ENCODE measurements around the gene DDX5. TPM values are rescaled to one million over a fixed set of nuclear protein-coding genes. Genes with fewer than 3 reads are reported as not detected.

DDX5 gene
- total and polyA plus RNA-seq, 2 donors (not counting 3 experiments of a cell fraction or from before 2014, with no cell fraction given): 1,027 to 2,040 TPM

DNA sequence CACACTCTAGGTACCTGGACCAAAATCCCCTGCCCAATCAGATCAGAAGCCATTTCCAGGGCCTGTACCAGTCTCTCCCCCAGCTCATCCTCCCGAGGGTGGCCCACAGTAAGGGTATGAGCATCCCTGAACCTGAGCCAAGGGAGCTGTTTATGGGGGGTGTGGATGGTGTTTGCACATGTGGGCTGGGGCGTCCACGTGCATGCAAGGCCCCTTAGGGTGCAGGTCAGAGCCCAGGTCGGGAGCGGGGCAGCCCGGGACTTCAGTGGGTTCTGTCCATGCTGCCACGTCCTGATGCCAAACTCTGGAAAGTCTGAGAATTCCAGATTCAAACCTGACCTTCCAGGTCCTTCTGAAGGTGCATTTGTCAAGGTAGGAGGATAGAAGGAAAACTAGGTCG is 47.3 kb downstream of the DDX5 start:
- Histone ChIP-seq H3K9ac (replicated peaks; ENCODE audit: extremely low read depth, insufficient read depth, low read length) (no peak overlapping the region), H2AFZ (ENCODE audit: low read depth, low read length) (no peak overlapping the region), H3K27me3 (ENCODE audit: control insufficient read depth in 2 of 2, insufficient read depth in 2 of 2, low read length in 2 of 2) (no peaks in the 10 kb centered on the region), H3K9me1 (replicated peaks; ENCODE audit: control insufficient read depth, extremely low read depth, insufficient read depth, low read length) (no peaks in the 10 kb centered on the region), H3K4me3 (replicated peaks in 1 of 3; ENCODE audit: insufficient read depth in 1 of 3, low read depth in 1 of 3, low read length in 3 of 3) (no peak overlapping the region), H3K79me2 (ENCODE audit: control insufficient read depth, insufficient read depth, low read length) (no peaks in the 10 kb centered on the region), H3K4me2 (ENCODE audit: insufficient read depth, low read length) (no peak overlapping the region), H3K9me3 (replicated peaks; ENCODE audit: control insufficient read depth, insufficient read depth, low read length) (no peaks in the 10 kb centered on the region), H3K27ac (ENCODE audit: insufficient read depth, low read depth, low read length) (no peak overlapping the region), H3K36me3 (ENCODE audit: control insufficient read depth in 2 of 2, extremely low read depth in 1 of 2, insufficient read depth in 2 of 2, low read length in 2 of 2) (peaks cover 0 to 3% of the 10 kb centered on the region in 2 experiments), H4K20me1 (replicated peaks; ENCODE audit: control insufficient read depth, extremely low read depth, insufficient read depth, low read length) (no peaks in the 10 kb centered on the region), H3K4me1 (ENCODE audit: control insufficient read depth, extremely low read depth, insufficient read depth, low read length) (peaks cover 14% of the 10 kb centered on the region)
- DNase-seq (ENCODE audit: low read depth, low spot score) (no peak), FAIRE-seq (no peak)
- intact Hi-C loops (cut with micrococcal nuclease): no loop called here
- TF ChIP-seq POLR2A (IDR thresholded peaks at IDR 0.05; ENCODE audit: low read depth, low read length) (no peak), JUN (IDR thresholded peaks at IDR 0.05; ENCODE audit: borderline replicate concordance, insufficient read depth, insufficient read length, low read depth) (no peak), FOS (IDR thresholded peaks at IDR 0.05; ENCODE audit: borderline replicate concordance, insufficient read depth, low read length) (no peak), MYC (IDR thresholded peaks at IDR 0.05; ENCODE audit: low read depth, low read length) (no peak), POLR2AphosphoS5 (IDR thresholded peaks at IDR 0.05; ENCODE audit: insufficient read depth, low read depth, low read length) (no peak), GATA2 (IDR thresholded peaks at IDR 0.05; ENCODE audit: insufficient read depth, insufficient read length, low read depth, low read length) (no peak), EZH2 (IDR thresholded peaks at IDR 0.05; ENCODE audit: borderline replicate concordance, low read depth, low read length, severe bottlenecking) (no peak)
- TF ChIP-seq, protein P1, sequence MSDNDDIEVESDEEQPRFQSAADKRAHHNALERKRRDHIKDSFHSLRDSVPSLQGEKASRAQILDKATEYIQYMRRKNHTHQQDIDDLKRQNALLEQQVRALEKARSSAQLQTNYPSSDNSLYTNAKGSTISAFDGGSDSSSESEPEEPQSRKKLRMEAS (IDR thresholded peaks at IDR 0.05; ENCODE audit: insufficient read depth, insufficient read length): no peak
- TF ChIP-seq, protein P2, sequence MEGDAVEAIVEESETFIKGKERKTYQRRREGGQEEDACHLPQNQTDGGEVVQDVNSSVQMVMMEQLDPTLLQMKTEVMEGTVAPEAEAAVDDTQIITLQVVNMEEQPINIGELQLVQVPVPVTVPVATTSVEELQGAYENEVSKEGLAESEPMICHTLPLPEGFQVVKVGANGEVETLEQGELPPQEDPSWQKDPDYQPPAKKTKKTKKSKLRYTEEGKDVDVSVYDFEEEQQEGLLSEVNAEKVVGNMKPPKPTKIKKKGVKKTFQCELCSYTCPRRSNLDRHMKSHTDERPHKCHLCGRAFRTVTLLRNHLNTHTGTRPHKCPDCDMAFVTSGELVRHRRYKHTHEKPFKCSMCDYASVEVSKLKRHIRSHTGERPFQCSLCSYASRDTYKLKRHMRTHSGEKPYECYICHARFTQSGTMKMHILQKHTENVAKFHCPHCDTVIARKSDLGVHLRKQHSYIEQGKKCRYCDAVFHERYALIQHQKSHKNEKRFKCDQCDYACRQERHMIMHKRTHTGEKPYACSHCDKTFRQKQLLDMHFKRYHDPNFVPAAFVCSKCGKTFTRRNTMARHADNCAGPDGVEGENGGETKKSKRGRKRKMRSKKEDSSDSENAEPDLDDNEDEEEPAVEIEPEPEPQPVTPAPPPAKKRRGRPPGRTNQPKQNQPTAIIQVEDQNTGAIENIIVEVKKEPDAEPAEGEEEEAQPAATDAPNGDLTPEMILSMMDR (IDR thresholded peaks at IDR 0.05; ENCODE audit: extremely low read depth in 1 of 2, insufficient read depth in 1 of 2, low read depth in 1 of 2, low read length in 2 of 2): no peak
- BruUV-seq (replicated peaks): no TSS peak
- CTCF ChIA-PET: interaction anchor here (0.5 to 1.6 kb wide), 2 partner anchors 168 to 1471 kb away, joined by 3 read pairs; no protein-coding TSS in a partner anchor
- POLR2A ChIA-PET: no interaction called here
- dilution Hi-C loops (cut with MboI; ENCODE audit: extremely low pct_ligation_motif_present, low sequenced_read_pairs): no loop called here

All from endothelial cell of umbilical vein (primary cell).